ENCODE measurements around the gene AKAP17A. TPM values are rescaled to one million over a fixed set of nuclear protein-coding genes. Genes with fewer than 3 reads are reported as not detected.

Gene AKAP17A
- total and polyA plus RNA-seq, 3 donors from 2014 or later, result 39.7 to 113 (median 108) TPM

GRCh38 chrX:1582686-1583437 is 8.5 kb upstream of the AKAP17A start:
- intact Hi-C loops (cut with DNase I; ENCODE audit: low total_unique reads), result no loop called here
- 35 to 45% methylated on average over 26 to 27 of the region's 27 CpGs for WGBS, 2 donors
- Histone ChIP-seq H3K36me3 (ENCODE audit: low read depth, missing control alignments) (no peaks in the 10 kb centered on the region), H3K4me3 (no peak overlapping the region), H3K27ac (no peak overlapping the region), H3K9me3 (no peaks in the 10 kb centered on the region), H3K4me1 (no peaks in the 10 kb centered on the region), H3K27me3 (no peaks in the 10 kb centered on the region)
- no peak for DNase-seq
- no peak for TF ChIP-seq CTCF (IDR thresholded peaks at IDR 0.05)
- TF ChIP-seq POLR2A (IDR thresholded peaks at IDR 0.05), result no peak

- 90 to 91% methylated on average over 8 of the region's 8 CpGs for WGBS, 2 donors
- H3K27ac ChIP-seq, result no peak overlapping the region
- intact Hi-C loops (cut with DNase I; ENCODE audit: low total_unique reads), result no loop called here
- H3K9me3 ChIP-seq, result no peaks in the 10 kb centered on the region
- H3K36me3 ChIP-seq (ENCODE audit: low read depth, missing control alignments), result no peaks in the 10 kb centered on the region
- DNase-seq, result no peak
- H3K4me1 ChIP-seq, result no peaks in the 10 kb centered on the region
- TF ChIP-seq CTCF (IDR thresholded peaks at IDR 0.05) (no peak), POLR2A (IDR thresholded peaks at IDR 0.05) (no peak)
- H3K4me3 ChIP-seq, result no peak overlapping the region
- no peaks in the 10 kb centered on the region for H3K27me3 ChIP-seq
These were observed 7.0 kb upstream of the AKAP17A start for GRCh38 chrX:1584237-1585011.

- Histone ChIP-seq H3K4me3 (no peak overlapping the region), H3K27ac (no peak overlapping the region), H3K4me1 (no peaks in the 10 kb centered on the region), H3K36me3 (ENCODE audit: low read depth, missing control alignments) (no peaks in the 10 kb centered on the region), H3K27me3 (no peaks in the 10 kb centered on the region), H3K9me3 (no peaks in the 10 kb centered on the region)
- 24 to 37% methylated on average over 5 of the region's 5 CpGs for WGBS, 2 donors
- DNase-seq, result no peak
- TF ChIP-seq POLR2A (IDR thresholded peaks at IDR 0.05) (no peak), CTCF (IDR thresholded peaks at IDR 0.05) (no peak)
- intact Hi-C loops (cut with DNase I; ENCODE audit: low total_unique reads), result no loop called here
These were observed 4.2 kb upstream of the AKAP17A start for GRCh38 chrX:1587161-1587560.

- Histone ChIP-seq H3K4me3 (no peak overlapping the region), H3K36me3 (ENCODE audit: low read depth, missing control alignments) (no peaks in the 10 kb centered on the region), H3K27me3 (no peaks in the 10 kb centered on the region), H3K4me1 (peaks cover 14% of the 10 kb centered on the region), H3K9me3 (no peaks in the 10 kb centered on the region), H3K27ac (no peak overlapping the region)
- no peak for DNase-seq
- 85 to 87% methylated on average over 12 of the region's 12 CpGs for WGBS, 2 donors
- TF ChIP-seq CTCF (IDR thresholded peaks at IDR 0.05) (no peak), POLR2A (IDR thresholded peaks at IDR 0.05) (no peak)
- intact Hi-C loops (cut with DNase I; ENCODE audit: low total_unique reads), result loop anchor here (10.0 kb wide), 1 partner anchor 135 kb away; the partner anchor contains the start of gene ASMTL
These were observed 1.9 kb upstream of the AKAP17A start for GRCh38 chrX:1589356-1590130.
